Neuronal stem cell (in vitro differentiated cells): ENCODE results near the gene CAMK1D.
"Not testable (repeated sequence)": the region's sequence is repeated elsewhere in the genome, so short reads cannot be mapped to it uniquely, and the experiment has no call there.

Experiments
- DNase-seq: peaks from one replicate; pipeline ENCODE4 v3.0.0-alpha.2; 2013; ENCODE audit warnings: low spot score
- H2AFZ ChIP-seq: one replicate; pipeline ENCODE4 v1.6.1; 2013; ENCODE audit warnings: mild to moderate bottlenecking, low read length, inconsistent platforms
- H2AK5ac ChIP-seq: 2 replicates; pipeline ENCODE4 v1.6.1; 2013; ENCODE audit warnings: low read depth, mild to moderate bottlenecking, inconsistent platforms, low read length, moderate library complexity, mixed read lengths
- H2BK120ac ChIP-seq: 2 replicates; pipeline ENCODE4 v1.6.1; 2013; ENCODE audit warnings: low read depth, mild to moderate bottlenecking, inconsistent platforms, low read length, moderate library complexity, mixed read lengths
- H2BK12ac ChIP-seq: one replicate; pipeline ENCODE4 v1.6.1; 2013; ENCODE audit warnings: low read length, inconsistent platforms
- H2BK15ac ChIP-seq: 2 replicates; pipeline ENCODE4 v1.6.1; 2013; ENCODE audit warnings: mild to moderate bottlenecking, low read length, inconsistent platforms, mixed read lengths
- H2BK5ac ChIP-seq: one replicate; pipeline ENCODE4 v1.6.1; 2013; ENCODE audit warnings: inconsistent platforms, mild to moderate bottlenecking, low read length, moderate library complexity
- H3K14ac ChIP-seq: one replicate; pipeline ENCODE4 v1.6.1; 2013; ENCODE audit warnings: low read length, inconsistent platforms
- H3K18ac ChIP-seq: 2 replicates; pipeline ENCODE4 v1.6.1; 2013; ENCODE audit warnings: low read length, inconsistent platforms
- H3K23ac ChIP-seq: 2 replicates; pipeline ENCODE4 v1.6.1; 2013; ENCODE audit warnings: low read depth, mild to moderate bottlenecking, mixed read lengths, low read length, inconsistent platforms; ENCODE audit not compliant: poor library complexity
- H3K27ac ChIP-seq: replicated peaks from 3 replicates; pipeline ENCODE4 v1.5.1; 2013; ENCODE audit warnings: low read length, inconsistent platforms
- H3K27me3 ChIP-seq, 3 experiments: 2 replicates each; pipeline ENCODE4 v1.6.1; 2013; ENCODE audit warnings: low read length in 3 of 3, mild to moderate bottlenecking in 2 of 3, inconsistent platforms in 1 of 3, low read depth in 1 of 3, mixed read lengths in 1 of 3, moderate library complexity in 1 of 3; ENCODE audit not compliant: control insufficient read depth in 3 of 3, insufficient read depth in 3 of 3
- H3K36me3 ChIP-seq, 2 donors: replicated peaks in 1 of 2; 2 replicates each; pipeline ENCODE4 v1.6.1; 2013; ENCODE audit warnings: low read length in 2 of 2; ENCODE audit not compliant: control insufficient read depth in 2 of 2, insufficient read depth in 2 of 2
- H3K4ac ChIP-seq: 2 replicates; pipeline ENCODE4 v1.6.1; 2013; ENCODE audit warnings: inconsistent platforms, mild to moderate bottlenecking, low read length, moderate library complexity
- H3K4me1 ChIP-seq, 2 donors: 1 replicate in 1 of 2; 2 replicates in 1 of 2; pipeline ENCODE4 v1.6.1; 2013; ENCODE audit warnings: low read length in 2 of 2, low read depth in 1 of 2; ENCODE audit not compliant: control insufficient read depth in 2 of 2, insufficient read depth in 1 of 2
- H3K4me2 ChIP-seq: one replicate; pipeline ENCODE4 v1.6.1; 2013; ENCODE audit warnings: mild to moderate bottlenecking, low read length, inconsistent platforms; ENCODE audit not compliant: insufficient read depth, poor library complexity, severe bottlenecking
- H3K4me3 ChIP-seq, 2 donors: 2 replicates each; pipeline ENCODE4 v1.5.1; 2013; ENCODE audit warnings: low read length in 2 of 2, mild to moderate bottlenecking in 2 of 2, inconsistent platforms in 1 of 2, moderate library complexity in 1 of 2
- H3K79me1 ChIP-seq: one replicate; pipeline ENCODE4 v1.6.1; 2013; ENCODE audit warnings: low read depth, mild to moderate bottlenecking, inconsistent platforms, low read length, moderate library complexity
- H3K9ac ChIP-seq: one replicate; pipeline ENCODE4 v1.6.1; 2013; ENCODE audit warnings: mild to moderate bottlenecking, low read depth, low read length, inconsistent platforms; ENCODE audit not compliant: poor library complexity
- H3K9me3 ChIP-seq, 2 donors: replicated peaks in 1 of 2; 2 replicates each; pipeline versions ENCODE3 to v1.6.1; 2013; ENCODE audit warnings: low read length in 2 of 2, mild to moderate bottlenecking in 2 of 2, inconsistent platforms in 1 of 2, low read depth in 1 of 2, mixed read lengths in 1 of 2, moderate library complexity in 1 of 2; ENCODE audit not compliant: control insufficient read depth in 2 of 2, insufficient read depth in 1 of 2
- H4K8ac ChIP-seq: one replicate; pipeline ENCODE4 v1.6.1; 2013; ENCODE audit warnings: low read depth, mild to moderate bottlenecking, inconsistent platforms, low read length, moderate library complexity
- H4K91ac ChIP-seq: one replicate; pipeline ENCODE4 v1.6.1; 2013; ENCODE audit warnings: low read length, low read depth, mild to moderate bottlenecking, inconsistent platforms; ENCODE audit not compliant: poor library complexity
- WGBS, 2 donors: extraction: QIAGEN DNeasy Blood & Tissue Kit; methylation state at CpG; one replicate each; pipeline ENCODE4 v1.1.7; 2013; ENCODE audit warnings: missing lambda C conversion rate in 2 of 2, mixed read lengths in 1 of 2; ENCODE audit not compliant: insufficient read length in 2 of 2, insufficient replicate concordance in 1 of 2; ENCODE audit errors: extremely low coverage in 2 of 2; 5-methylcytosine and 5-hydroxymethylcytosine counted together

CAMK1D gene

GRCh38 chr10:12432402-12433189, 83.2 kb downstream of the CAMK1D start:
- no peak overlapping the region for H2BK12ac ChIP-seq
- no peak overlapping the region for H3K4me3 ChIP-seq
- H2BK5ac ChIP-seq, result no peak overlapping the region
- no peak overlapping the region for H3K14ac ChIP-seq
- no peak overlapping the region for H3K4ac ChIP-seq
- no peaks in the 10 kb centered on the region for H3K36me3 ChIP-seq
- 100% methylated on average over 1 of the region's 13 CpGs; no CpG with 5 or more reads in 1 of the 2 donors for WGBS, 2 donors
- no peaks in the 10 kb centered on the region for H3K9me3 ChIP-seq
- H3K4me2 ChIP-seq, result no peak overlapping the region
- no peak overlapping the region for H4K91ac ChIP-seq
- H3K79me1 ChIP-seq, result no peaks in the 10 kb centered on the region
- H3K27ac ChIP-seq, result no peak overlapping the region
- no peak overlapping the region for H3K9ac ChIP-seq
- no peak overlapping the region for H2AK5ac ChIP-seq
- H3K27me3 ChIP-seq, result no peaks in the 10 kb centered on the region
- H2BK120ac ChIP-seq, result no peak overlapping the region
- DNase-seq, result no peak
- H3K23ac ChIP-seq, result no peak overlapping the region
- H2BK15ac ChIP-seq, result no peak overlapping the region
- H4K8ac ChIP-seq, result no peak overlapping the region
- H2AFZ ChIP-seq, result no peak overlapping the region
- no peak overlapping the region for H3K18ac ChIP-seq
- H3K4me1 ChIP-seq, result peaks cover 3 to 7% of the 10 kb centered on the region in 2 donors

DNA sequence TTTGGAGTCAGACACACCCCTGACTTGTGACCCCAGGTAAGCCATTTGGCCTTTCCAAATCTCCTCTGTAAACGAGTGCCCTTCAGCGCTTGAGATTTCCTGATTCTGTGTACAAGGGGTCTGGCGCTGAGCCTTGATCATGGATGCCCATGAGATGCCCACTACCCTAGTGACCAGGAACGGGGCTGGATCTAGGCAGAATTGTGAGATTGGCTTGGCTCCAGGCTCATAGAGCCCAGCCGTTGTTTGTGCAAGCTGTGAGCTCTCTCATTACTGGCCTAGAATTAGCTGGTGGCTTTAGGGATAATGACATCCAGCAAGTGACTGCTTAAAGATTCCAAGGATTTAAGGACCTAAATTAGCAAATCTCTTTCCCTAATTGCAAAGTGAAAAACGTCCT, 84.9 kb downstream of the CAMK1D start:
- Histone ChIP-seq H3K27me3 (no peaks in the 10 kb centered on the region), H3K27ac (no peak overlapping the region), H2BK120ac (no peak overlapping the region), H3K4me3 (no peak overlapping the region), H3K9ac (no peak overlapping the region), H3K23ac (no peak overlapping the region), H3K4me2 (no peak overlapping the region), H2AK5ac (no peak overlapping the region), H3K36me3 (no peaks in the 10 kb centered on the region), H4K8ac (no peak overlapping the region), H2BK12ac (no peak overlapping the region), H3K4ac (no peak overlapping the region), H3K14ac (no peak overlapping the region), H3K9me3 (peaks cover 0 to under 1% of the 10 kb centered on the region in 2 donors), H2BK15ac (no peak overlapping the region), H2AFZ (no peak overlapping the region), H4K91ac (no peak overlapping the region), H3K79me1 (no peaks in the 10 kb centered on the region), H2BK5ac (no peak overlapping the region), H3K4me1 (peaks cover 3 to 7% of the 10 kb centered on the region in 2 donors), H3K18ac (no peak overlapping the region)
- no CpG with 5 or more reads among the region's 6 CpGs for WGBS, 2 donors
- no peak for DNase-seq

DNA sequence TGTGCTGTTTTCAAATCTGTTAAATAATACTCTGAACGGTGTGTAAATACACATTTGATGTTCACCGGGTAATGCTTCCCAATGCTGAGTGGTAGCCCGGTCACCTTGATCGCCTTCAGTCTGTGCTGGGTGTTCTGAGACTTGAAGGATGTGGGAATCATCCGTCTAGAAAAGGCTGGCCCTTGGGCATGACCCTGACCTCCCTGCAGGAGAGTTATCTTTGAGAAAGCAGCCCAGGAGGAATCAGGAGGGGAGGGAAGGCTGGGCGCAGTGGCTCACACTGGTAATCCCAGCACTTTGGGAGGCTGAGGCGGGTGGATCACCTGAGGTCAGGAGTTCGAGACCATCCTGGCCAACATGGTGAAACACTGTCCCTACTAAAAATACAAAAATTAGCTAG, 85.3 kb downstream of the CAMK1D start:
- DNase-seq, H2BK15ac ChIP-seq: not testable (repeated sequence)

GRCh38 chr10:12435348-12435747, 86.0 kb downstream of the CAMK1D start:
- Histone ChIP-seq H2BK120ac (no peak overlapping the region), H3K9me3 (peaks cover 0 to 3% of the 10 kb centered on the region in 2 donors), H2AFZ (no peak overlapping the region), H3K27me3 (no peaks in the 10 kb centered on the region), H2BK15ac (no peak overlapping the region), H3K36me3 (no peaks in the 10 kb centered on the region), H2BK12ac (no peak overlapping the region), H3K4me1 (peaks cover 0 to 4% of the 10 kb centered on the region in 2 donors), H3K4me3 (no peak overlapping the region), H3K4me2 (no peak overlapping the region), H3K14ac (no peak overlapping the region), H3K79me1 (no peaks in the 10 kb centered on the region), H3K18ac (no peak overlapping the region), H4K91ac (no peak overlapping the region), H2BK5ac (no peak overlapping the region), H3K23ac (no peak overlapping the region), H3K27ac (no peak overlapping the region), H4K8ac (no peak overlapping the region), H2AK5ac (no peak overlapping the region), H3K9ac (no peak overlapping the region), H3K4ac (no peak overlapping the region)
- WGBS, 2 donors, result no CpG with 5 or more reads among the region's 6 CpGs
- no peak for DNase-seq

More for the DNA sequence above, 85.3 kb downstream of the CAMK1D start:
- not testable (repeated sequence) for H3K4me3 ChIP-seq, H2BK5ac ChIP-seq, H4K91ac ChIP-seq, H4K8ac ChIP-seq, H3K18ac ChIP-seq, H3K4ac ChIP-seq, H3K27me3 ChIP-seq, H3K23ac ChIP-seq, H3K4me2 ChIP-seq, H3K4me1 ChIP-seq, H2BK12ac ChIP-seq, H3K9me3 ChIP-seq, H3K36me3 ChIP-seq, H2BK120ac ChIP-seq, H3K14ac ChIP-seq, H3K9ac ChIP-seq, H3K79me1 ChIP-seq, H2AFZ ChIP-seq, H2AK5ac ChIP-seq, H3K27ac ChIP-seq
- WGBS, 2 donors, result no CpG with 5 or more reads among the region's 8 CpGs
